HG02938 (cell line): Measurements from ENCODE around the gene SYPL1.

Source experiments
- ATAC-seq: cut with Tn5 transposase; IDR thresholded peaks from one replicate; pipeline ENCODE4 v1.9.1; 2021; ENCODE audit warnings: mild to moderate bottlenecking, moderate library complexity; ENCODE audit not compliant: unreplicated experiment

SYPL1 gene

DNA sequence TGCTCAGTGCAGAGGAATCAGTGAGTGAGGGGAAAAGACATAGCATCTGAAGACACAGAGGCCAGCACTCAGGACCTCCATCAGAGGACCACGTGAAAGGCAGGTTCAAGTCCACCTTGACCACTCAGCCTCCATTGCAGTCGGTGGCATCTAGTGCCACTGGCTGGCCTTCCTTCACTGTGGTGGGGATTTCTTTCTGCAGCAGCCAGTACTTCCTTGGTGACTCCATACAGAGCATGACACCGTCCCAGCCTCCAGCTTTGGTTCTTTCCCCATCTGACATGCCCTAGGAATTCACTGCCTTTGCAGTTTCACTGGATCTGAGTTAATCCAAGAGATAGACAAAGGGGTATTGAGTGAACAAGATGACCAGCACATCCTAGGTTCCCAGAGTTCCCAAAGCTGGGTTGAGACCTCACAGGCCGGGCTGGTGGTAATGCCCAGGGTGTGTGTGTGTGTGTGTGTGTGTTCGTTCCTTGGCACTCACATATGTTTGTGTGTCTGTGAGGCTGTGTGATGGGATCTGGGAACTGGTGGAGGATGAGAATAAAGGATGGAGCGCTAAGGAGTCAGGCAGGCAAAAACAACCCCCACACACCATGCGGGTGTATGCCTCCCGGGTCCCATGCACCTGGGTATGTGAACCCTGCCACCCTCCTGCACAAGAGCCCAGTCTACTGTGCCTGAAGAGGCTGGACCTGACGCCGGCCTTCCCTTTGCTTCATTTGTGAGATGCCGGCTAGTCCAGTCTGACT, 57.8 kb downstream of the SYPL1 start:
- ATAC-seq, result no peak

DNA sequence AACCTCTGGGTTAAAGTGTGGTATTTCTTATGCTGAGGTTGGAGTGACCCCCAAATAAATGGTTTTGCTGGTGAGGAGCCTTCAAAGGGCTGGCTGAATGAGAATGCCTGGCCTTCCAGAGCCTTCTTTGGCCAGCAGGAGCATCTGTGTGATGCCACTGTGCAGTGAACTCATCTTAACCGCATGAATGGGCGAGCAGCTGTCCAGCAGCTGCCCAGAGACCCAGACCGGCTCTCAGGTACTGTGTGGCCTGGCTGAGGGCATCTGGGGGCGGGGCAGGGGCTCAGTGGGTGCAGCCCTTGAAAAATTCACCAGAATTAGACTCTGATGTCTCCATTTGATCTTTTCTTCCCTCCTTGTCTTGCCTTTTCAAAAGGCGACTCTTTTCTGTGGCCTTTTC, 59.0 kb downstream of the SYPL1 start:
- ATAC-seq, result no peak

GRCh38 chr7:106052681-106053080, 59.4 kb downstream of the SYPL1 start:
- no peak for ATAC-seq

DNA sequence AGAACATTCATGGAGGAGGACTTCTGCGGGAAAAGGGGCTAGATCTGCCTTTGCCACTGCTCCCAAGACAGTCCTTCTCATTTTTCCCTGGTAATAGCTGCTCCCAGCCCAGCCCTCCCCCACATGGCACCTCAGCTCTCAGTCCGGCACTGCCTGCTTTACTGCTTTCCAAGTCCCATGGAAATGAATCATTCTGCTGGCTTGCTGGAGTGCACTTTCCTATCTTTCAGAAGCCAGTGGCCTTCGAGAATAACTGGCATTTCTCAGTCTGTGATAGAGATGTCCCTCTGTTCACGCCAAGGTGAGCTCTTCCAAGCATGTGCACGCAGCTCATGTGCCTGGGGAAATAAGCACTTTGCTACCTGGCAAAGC, 61.4 kb downstream of the SYPL1 start:
- ATAC-seq, result no peak

- no peak for ATAC-seq
Measured at GRCh38 chr7:106050002-106050745, 61.9 kb downstream of the SYPL1 start.

DNA sequence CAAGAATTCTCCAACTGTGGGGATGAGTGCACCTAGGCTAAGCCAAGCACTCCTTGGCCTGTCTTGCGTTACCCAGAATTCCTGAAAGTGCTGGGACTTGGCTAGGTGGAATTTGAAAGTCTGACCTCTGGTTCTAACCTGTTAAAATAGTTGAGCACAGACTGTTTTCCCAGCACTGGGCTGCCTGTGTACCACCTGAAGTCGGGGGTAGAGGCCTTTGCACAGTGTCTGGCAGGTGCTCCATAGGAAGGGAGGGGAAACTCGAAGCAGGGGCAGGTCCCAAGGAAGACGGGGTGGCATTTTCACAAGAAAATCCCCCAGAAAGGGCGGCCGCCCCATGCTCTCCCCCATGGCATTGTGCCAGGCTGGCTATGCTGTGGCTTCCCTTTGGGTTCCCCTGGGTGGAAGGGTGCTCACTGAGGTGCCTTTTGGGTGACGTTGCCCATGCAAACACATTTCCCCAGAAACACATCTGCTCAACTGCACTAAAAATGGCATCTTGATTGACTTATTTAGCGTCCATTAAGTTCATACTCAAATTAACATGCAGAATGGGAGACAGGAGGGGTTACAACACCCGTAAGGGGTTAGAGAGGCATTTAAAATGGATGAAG, 62.9 kb downstream of the SYPL1 start:
- ATAC-seq, result no peak

GRCh38 chr7:106048706-106049020, 63.4 kb downstream of the SYPL1 start:
- ATAC-seq, result no peak

- ATAC-seq, result no peak
Measured at GRCh38 chr7:106047818-106048705, 64.0 kb downstream of the SYPL1 start.

DNA sequence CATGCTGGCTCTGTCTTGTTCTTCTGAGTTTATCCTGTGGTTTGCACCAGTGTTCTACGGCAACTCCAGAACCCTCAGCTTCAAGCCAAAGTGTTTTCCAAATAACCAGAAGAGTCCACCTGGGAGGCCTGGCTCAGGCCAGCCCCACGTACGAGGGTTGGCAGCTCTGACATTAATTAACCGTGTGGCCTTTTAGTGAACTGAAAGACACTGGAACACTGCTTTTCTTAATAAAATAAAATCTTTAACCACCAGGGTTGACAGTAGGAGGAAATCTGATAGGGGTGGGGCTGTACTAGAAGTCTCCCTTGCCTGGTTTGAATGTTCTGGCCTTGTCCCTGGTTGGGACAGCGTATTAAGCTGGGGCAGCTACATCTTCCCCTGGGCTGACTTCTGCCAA, 64.9 kb downstream of the SYPL1 start:
- ATAC-seq, result no peak

- no peak for ATAC-seq
Measured at GRCh38 chr7:106045586-106045985, 66.5 kb downstream of the SYPL1 start.

DNA sequence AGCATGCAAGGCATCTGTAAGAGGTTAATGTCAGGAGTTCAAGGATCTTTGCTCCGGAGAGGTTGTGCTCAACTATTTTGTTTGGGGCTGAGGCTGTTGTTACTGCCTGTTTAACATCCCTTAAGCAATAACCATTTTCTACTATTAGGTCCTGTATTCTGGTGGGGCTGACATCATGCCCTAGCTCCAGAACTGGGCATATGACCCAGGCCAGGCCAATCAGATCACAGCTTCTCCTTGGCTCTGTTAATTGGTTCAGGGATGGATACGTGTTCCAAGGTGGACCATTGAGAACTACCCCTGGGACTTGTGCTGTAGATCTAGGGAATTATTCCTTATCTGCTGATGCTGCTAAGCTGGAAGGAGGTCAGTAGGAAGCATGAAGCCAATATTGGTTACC, 67.0 kb downstream of the SYPL1 start:
- no peak for ATAC-seq

DNA sequence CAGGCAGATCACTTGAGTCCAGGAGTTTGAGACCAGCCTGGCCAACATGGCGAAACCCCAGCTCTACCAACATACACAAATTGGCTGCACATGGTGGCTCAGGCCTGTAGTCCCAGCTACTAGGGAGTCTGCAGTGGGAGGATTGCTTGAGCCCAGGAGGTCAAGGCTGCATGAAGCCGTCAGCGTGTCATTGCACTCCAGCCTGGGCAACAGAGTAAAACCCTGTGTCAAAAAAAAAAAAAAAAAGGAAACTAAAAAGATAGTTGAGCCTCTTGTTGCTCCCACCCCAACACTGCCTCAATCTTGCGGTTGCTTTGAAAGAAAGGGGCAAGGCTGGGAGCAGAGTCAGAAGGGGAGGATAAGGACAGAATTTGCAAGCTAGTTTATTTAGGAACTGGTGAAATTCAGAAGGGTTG, 69.9 kb downstream of the SYPL1 start:
- ATAC-seq, result no peak

- ATAC-seq, result no peak
Measured at GRCh38 chr7:106041140-106041717, 70.9 kb downstream of the SYPL1 start.
